ENCODE data around the gene SUCLG2.

DNA sequence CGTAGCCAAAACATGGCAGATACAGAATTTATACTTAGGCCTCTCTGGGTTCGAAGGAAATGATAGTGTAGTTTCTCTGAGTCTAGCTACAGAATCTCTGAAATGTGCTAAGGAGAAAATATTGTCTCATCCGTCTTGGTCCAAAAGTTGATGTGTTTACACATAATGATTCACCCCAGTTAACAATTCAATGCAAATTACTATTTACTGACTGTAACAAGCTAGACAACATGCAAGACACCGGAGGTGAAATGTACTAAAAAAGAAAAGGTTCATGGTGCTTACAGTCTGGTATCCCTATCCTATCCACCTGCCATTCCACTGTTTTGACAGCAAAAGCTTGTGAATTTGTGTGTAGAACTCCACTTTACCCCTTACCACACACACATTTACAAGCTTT lies 146.8 kb downstream of the SUCLG2 start:
- TF ChIP-seq, protein P1, sequence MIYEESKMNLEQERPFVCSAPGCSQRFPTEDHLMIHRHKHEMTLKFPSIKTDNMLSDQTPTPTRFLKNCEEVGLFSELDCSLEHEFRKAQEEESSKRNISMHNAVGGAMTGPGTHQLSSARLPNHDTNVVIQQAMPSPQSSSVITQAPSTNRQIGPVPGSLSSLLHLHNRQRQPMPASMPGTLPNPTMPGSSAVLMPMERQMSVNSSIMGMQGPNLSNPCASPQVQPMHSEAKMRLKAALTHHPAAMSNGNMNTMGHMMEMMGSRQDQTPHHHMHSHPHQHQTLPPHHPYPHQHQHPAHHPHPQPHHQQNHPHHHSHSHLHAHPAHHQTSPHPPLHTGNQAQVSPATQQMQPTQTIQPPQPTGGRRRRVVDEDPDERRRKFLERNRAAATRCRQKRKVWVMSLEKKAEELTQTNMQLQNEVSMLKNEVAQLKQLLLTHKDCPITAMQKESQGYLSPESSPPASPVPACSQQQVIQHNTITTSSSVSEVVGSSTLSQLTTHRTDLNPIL (CRISPR knock-in tag; IDR thresholded peaks at IDR 0.05; ENCODE audit: low read depth) = no peak
- TF ChIP-seq CSRNP3 (CRISPR knock-in tag; IDR thresholded peaks at IDR 0.05) = no peak
- no peak for TF ChIP-seq RARB (CRISPR knock-in tag; IDR thresholded peaks at IDR 0.05)
- no peak for TF ChIP-seq ZC3H10 (CRISPR knock-in tag; IDR thresholded peaks at IDR 0.05)
- TF ChIP-seq TOX (CRISPR knock-in tag; IDR thresholded peaks at IDR 0.05; ENCODE audit: borderline replicate concordance) = no peak
- no peak for TF ChIP-seq ZNF565 (CRISPR knock-in tag; conservative IDR thresholded peaks at IDR 0.05; ENCODE audit: low read depth)
- TF ChIP-seq ARNTL (CRISPR knock-in tag; IDR thresholded peaks at IDR 0.05; ENCODE audit: borderline replicate concordance, low read depth) = no peak
- TF ChIP-seq PATZ1 (CRISPR knock-in tag; IDR thresholded peaks at IDR 0.05; ENCODE audit: borderline replicate concordance) = no peak

Measured in SK-N-SH treated with all-trans-retinoic acid at 6 μM for 48 hours (cell line).